ENCODE results near the gene CCT7. TPM values are rescaled to one million over a fixed set of nuclear protein-coding genes. Genes with fewer than 3 reads are reported as not detected.

The CCT7 gene
- total and polyA plus RNA-seq, 2 donors (not counting 3 experiments of a cell fraction or from before 2014, with no cell fraction given): 343 to 362 TPM

DNA sequence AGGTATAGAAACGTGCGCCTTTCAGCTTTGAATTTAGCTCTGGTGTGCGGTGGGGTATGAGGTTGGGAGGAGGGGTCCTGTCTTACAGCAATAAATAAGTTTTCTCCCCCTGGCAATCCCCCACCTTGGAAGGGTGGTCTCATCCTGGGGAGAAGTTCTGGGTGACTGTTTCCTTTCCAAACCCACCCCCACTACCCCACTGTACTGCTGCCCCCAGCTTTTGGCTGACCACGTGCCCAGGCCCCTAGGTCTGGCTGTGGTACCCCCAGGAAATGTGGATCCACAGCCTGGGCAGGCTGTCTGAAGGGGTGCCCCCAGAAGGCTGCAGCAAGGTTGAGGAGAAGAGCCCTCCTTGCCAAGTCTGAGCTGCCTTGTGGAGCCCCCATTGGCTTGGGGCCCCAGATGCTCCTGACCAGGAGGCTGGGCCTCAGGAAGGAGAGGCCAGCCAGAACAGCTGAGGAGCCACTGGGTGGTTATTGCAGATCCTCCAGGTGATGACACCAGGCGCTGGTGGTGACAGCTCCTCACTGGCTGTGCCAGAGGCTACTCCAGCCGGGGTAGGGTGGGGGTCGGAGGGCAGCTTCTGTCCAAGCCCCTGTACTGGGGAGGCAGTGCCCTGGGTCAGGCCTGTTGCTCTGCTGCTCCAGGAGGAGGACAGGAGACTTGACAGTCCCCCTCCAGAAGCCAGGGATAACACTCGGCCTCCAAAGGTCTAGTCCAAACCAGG is 24.2 kb downstream of the CCT7 start:
- H2AFZ ChIP-seq (ENCODE audit: low read depth, low read length): no peak overlapping the region
- POLR2A ChIA-PET: no interaction called here

More for the DNA sequence above, 24.2 kb downstream of the CCT7 start:
- FAIRE-seq (no peak), DNase-seq (ENCODE audit: low read depth, low spot score) (no peak)
- Histone ChIP-seq H3K9me3 (replicated peaks; ENCODE audit: control insufficient read depth, insufficient read depth, low read length) (no peaks in the 10 kb centered on the region), H4K20me1 (replicated peaks; ENCODE audit: control insufficient read depth, extremely low read depth, insufficient read depth, low read length) (no peaks in the 10 kb centered on the region), H3K9me1 (replicated peaks; ENCODE audit: control insufficient read depth, extremely low read depth, insufficient read depth, low read length) (no peaks in the 10 kb centered on the region), H3K36me3 (ENCODE audit: control insufficient read depth in 2 of 2, extremely low read depth in 1 of 2, insufficient read depth in 2 of 2, low read length in 2 of 2) (peaks cover 2 to 10% of the 10 kb centered on the region in 2 experiments), H3K79me2 (ENCODE audit: control insufficient read depth, insufficient read depth, low read length) (no peaks in the 10 kb centered on the region), H3K4me3 (replicated peaks in 1 of 3; ENCODE audit: insufficient read depth in 1 of 3, low read depth in 1 of 3, low read length in 3 of 3) (no peak overlapping the region), H3K27ac (ENCODE audit: insufficient read depth, low read depth, low read length) (no peak overlapping the region), H3K9ac (replicated peaks; ENCODE audit: extremely low read depth, insufficient read depth, low read length) (no peak overlapping the region), H3K27me3 (ENCODE audit: control insufficient read depth in 2 of 2, insufficient read depth in 2 of 2, low read length in 2 of 2) (no peaks in the 10 kb centered on the region), H3K4me2 (ENCODE audit: insufficient read depth, low read length) (no peak overlapping the region), H3K4me1 (ENCODE audit: control insufficient read depth, extremely low read depth, insufficient read depth, low read length) (no peaks in the 10 kb centered on the region)
- BruUV-seq (replicated peaks): no TSS peak
- CTCF ChIA-PET: interaction anchor here (1.1 to 1.7 kb wide), 3 partner anchors 10 to 365 kb away, joined by 3 to 6 read pairs (median 5); no protein-coding TSS in a partner anchor
- TF ChIP-seq GATA2 (IDR thresholded peaks at IDR 0.05; ENCODE audit: insufficient read depth, insufficient read length, low read depth, low read length) (no peak), MYC (IDR thresholded peaks at IDR 0.05; ENCODE audit: low read depth, low read length) (no peak), POLR2A (IDR thresholded peaks at IDR 0.05; ENCODE audit: low read depth, low read length) (no peak), POLR2AphosphoS5 (IDR thresholded peaks at IDR 0.05; ENCODE audit: insufficient read depth, low read depth, low read length) (no peak), EZH2 (IDR thresholded peaks at IDR 0.05; ENCODE audit: borderline replicate concordance, low read depth, low read length, severe bottlenecking) (no peak)
- TF ChIP-seq, protein P1, sequence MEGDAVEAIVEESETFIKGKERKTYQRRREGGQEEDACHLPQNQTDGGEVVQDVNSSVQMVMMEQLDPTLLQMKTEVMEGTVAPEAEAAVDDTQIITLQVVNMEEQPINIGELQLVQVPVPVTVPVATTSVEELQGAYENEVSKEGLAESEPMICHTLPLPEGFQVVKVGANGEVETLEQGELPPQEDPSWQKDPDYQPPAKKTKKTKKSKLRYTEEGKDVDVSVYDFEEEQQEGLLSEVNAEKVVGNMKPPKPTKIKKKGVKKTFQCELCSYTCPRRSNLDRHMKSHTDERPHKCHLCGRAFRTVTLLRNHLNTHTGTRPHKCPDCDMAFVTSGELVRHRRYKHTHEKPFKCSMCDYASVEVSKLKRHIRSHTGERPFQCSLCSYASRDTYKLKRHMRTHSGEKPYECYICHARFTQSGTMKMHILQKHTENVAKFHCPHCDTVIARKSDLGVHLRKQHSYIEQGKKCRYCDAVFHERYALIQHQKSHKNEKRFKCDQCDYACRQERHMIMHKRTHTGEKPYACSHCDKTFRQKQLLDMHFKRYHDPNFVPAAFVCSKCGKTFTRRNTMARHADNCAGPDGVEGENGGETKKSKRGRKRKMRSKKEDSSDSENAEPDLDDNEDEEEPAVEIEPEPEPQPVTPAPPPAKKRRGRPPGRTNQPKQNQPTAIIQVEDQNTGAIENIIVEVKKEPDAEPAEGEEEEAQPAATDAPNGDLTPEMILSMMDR (IDR thresholded peaks at IDR 0.05; ENCODE audit: extremely low read depth in 1 of 2, insufficient read depth in 1 of 2, low read depth in 1 of 2, low read length in 2 of 2): no peak
- intact Hi-C loops (cut with micrococcal nuclease) (no loop called here), dilution Hi-C loops (cut with MboI; ENCODE audit: extremely low pct_ligation_motif_present, low sequenced_read_pairs) (no loop called here)

All from endothelial cell of umbilical vein (primary cell).